ENCODE results near the gene LILRB3. TPM values are rescaled to one million over a fixed set of nuclear protein-coding genes. Genes with fewer than 3 reads are reported as not detected.
"Not testable (repeated sequence)": the region's sequence is repeated elsewhere in the genome, so short reads cannot be mapped to it uniquely, and the experiment has no call there.

LILRB3 gene
- total and polyA plus RNA-seq, 10 donors: 6.4 to 443 (median 89.9) TPM

GRCh38 chr19:54207193-54207592 is 15.6 kb downstream of the LILRB3 start:
- peak in 1 of 3 donors; percentile 66 for TF ChIP-seq POLR2AphosphoS5 (IDR thresholded peaks at IDR 0.05)
- WGBS, 5 donors: 59 to 78% (median 70%) methylated on average over 22 to 23 of the region's 23 CpGs
- H3K9me3 ChIP-seq; H3K27me3 ChIP-seq (replicated peaks in 1 of 7); intact Hi-C loops (cut with DNase I; ENCODE audit: low total_unique reads): not testable (repeated sequence)
- Histone ChIP-seq H3K4me3 (peak overlapping the region in 4 of 8 donors; percentile 8 to 94 (median 30)), H3K4me1 (peaks cover 48 to 98% (median 91%) of the 10 kb centered on the region in 6 donors), H3K27ac (peak overlapping the region; percentile 27 to 98 (median 92)), H3K36me3 (peaks cover 5 to 71% (median 62%) of the 10 kb centered on the region in 6 donors)
- peak; percentile 88 for DNase-seq

GRCh38 chr19:54206831-54207177 is 16.0 kb downstream of the LILRB3 start:
- no peak for DNase-seq
- H3K27me3 ChIP-seq (replicated peaks in 1 of 7): no peaks in the 10 kb centered on the region
- peaks cover 52 to 98% (median 95%) of the 10 kb centered on the region in 6 donors for H3K4me1 ChIP-seq
- 62 to 84% (median 77%) methylated on average over 13 of the region's 13 CpGs for WGBS, 5 donors
- H3K27ac ChIP-seq: peak overlapping the region; percentile 27 to 98 (median 92)
- H3K36me3 ChIP-seq: peaks cover 5 to 75% (median 66%) of the 10 kb centered on the region in 6 donors
- intact Hi-C loops (cut with DNase I; ENCODE audit: low total_unique reads): no loop called here
- H3K4me3 ChIP-seq: peak overlapping the region in 5 of 8 donors; percentile 8 to 94 (median 27)
- TF ChIP-seq POLR2A (IDR thresholded peaks at IDR 0.05) (no peak), CTCF (IDR thresholded peaks at IDR 0.05 in 8 of 11, conservative IDR thresholded peaks at IDR 0.05 in 3 of 11) (no peak), POLR2AphosphoS5 (IDR thresholded peaks at IDR 0.05) (no peak)
- no peaks in the 10 kb centered on the region for H3K9me3 ChIP-seq

GRCh38 chr19:54206030-54206830 is 16.6 kb downstream of the LILRB3 start:
- no peak for DNase-seq
- TF ChIP-seq POLR2AphosphoS5 (IDR thresholded peaks at IDR 0.05) (peak; percentile 60 to 74 (median 71)), POLR2A (IDR thresholded peaks at IDR 0.05) (no peak)
- peak overlapping the region in 6 of 8 donors; percentile 8 to 94 (median 22) for H3K4me3 ChIP-seq
- WGBS, 5 donors: 77 to 90% (median 83%) methylated on average over 20 to 27 of the region's 27 CpGs
- peak overlapping the region; percentile 27 to 98 (median 92) for H3K27ac ChIP-seq
- intact Hi-C loops (cut with DNase I; ENCODE audit: low total_unique reads): no loop called here
- no peaks in the 10 kb centered on the region for H3K27me3 ChIP-seq (replicated peaks in 1 of 7)
- H3K4me1 ChIP-seq: peaks cover 56 to 100% (median 98%) of the 10 kb centered on the region in 6 donors
- H3K36me3 ChIP-seq: peaks cover 5 to 81% (median 69%) of the 10 kb centered on the region in 6 donors
- no peaks in the 10 kb centered on the region for H3K9me3 ChIP-seq

GRCh38 chr19:54204767-54205468 is 17.9 kb downstream of the LILRB3 start:
- Histone ChIP-seq H3K9me3 (no peaks in the 10 kb centered on the region), H3K4me3 (peak overlapping the region in 2 of 8 donors; percentile 0 to 94), H3K27me3 (replicated peaks in 1 of 7) (no peaks in the 10 kb centered on the region), H3K36me3 (peaks cover 5 to 81% (median 69%) of the 10 kb centered on the region in 6 donors), H3K4me1 (peaks cover 59 to 92% (median 91%) of the 10 kb centered on the region in 6 donors), H3K27ac (peak overlapping the region in 7 of 8 donors; percentile 85 to 98 (median 93))
- TF ChIP-seq POLR2AphosphoS5 (IDR thresholded peaks at IDR 0.05): peak in 1 of 3 donors; percentile 29
- no peak for TF ChIP-seq POLR2A (IDR thresholded peaks at IDR 0.05)
- no peak for TF ChIP-seq CTCF (IDR thresholded peaks at IDR 0.05 in 8 of 11, conservative IDR thresholded peaks at IDR 0.05 in 3 of 11)
- no peak for DNase-seq
- intact Hi-C loops (cut with DNase I; ENCODE audit: low total_unique reads): no loop called here
- 67 to 86% (median 84%) methylated on average over 4 of the region's 4 CpGs for WGBS, 5 donors

All from spleen (tissue), 11 donors.